ENCODE measurements around the gene PTRH1.

DNA sequence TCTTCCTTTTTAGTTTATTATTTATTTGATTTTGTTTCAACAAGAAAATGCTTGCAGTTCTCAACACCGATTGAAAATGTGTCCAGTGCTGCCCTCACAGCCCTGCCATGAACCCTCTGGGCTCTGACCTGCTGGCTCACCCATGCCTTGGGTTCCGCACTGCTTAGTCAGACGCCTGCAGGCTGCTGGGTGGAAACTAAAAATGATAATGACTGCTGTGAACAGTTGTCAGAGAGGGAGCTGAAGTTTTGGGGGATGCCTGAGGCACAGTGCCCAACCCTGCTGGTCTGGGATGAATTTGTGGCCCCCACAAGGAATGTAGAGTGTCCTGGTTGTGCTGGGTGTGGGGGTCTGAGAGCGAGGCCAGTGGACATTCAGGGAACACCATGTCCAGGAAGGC, 30.9 kb downstream of the PTRH1 start:
- TF ChIP-seq, protein P1, sequence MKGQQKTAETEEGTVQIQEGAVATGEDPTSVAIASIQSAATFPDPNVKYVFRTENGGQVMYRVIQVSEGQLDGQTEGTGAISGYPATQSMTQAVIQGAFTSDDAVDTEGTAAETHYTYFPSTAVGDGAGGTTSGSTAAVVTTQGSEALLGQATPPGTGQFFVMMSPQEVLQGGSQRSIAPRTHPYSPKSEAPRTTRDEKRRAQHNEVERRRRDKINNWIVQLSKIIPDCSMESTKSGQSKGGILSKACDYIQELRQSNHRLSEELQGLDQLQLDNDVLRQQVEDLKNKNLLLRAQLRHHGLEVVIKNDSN (IDR thresholded peaks at IDR 0.05; ENCODE audit: borderline replicate concordance, low read depth), result no peak
- TF ChIP-seq, protein P2, sequence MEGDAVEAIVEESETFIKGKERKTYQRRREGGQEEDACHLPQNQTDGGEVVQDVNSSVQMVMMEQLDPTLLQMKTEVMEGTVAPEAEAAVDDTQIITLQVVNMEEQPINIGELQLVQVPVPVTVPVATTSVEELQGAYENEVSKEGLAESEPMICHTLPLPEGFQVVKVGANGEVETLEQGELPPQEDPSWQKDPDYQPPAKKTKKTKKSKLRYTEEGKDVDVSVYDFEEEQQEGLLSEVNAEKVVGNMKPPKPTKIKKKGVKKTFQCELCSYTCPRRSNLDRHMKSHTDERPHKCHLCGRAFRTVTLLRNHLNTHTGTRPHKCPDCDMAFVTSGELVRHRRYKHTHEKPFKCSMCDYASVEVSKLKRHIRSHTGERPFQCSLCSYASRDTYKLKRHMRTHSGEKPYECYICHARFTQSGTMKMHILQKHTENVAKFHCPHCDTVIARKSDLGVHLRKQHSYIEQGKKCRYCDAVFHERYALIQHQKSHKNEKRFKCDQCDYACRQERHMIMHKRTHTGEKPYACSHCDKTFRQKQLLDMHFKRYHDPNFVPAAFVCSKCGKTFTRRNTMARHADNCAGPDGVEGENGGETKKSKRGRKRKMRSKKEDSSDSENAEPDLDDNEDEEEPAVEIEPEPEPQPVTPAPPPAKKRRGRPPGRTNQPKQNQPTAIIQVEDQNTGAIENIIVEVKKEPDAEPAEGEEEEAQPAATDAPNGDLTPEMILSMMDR (IDR thresholded peaks at IDR 0.05), result no peak
- TF ChIP-seq TAF1 (IDR thresholded peaks at IDR 0.05; ENCODE audit: borderline replicate concordance, low read depth, low read length) (no peak), JUND (IDR thresholded peaks at IDR 0.05) (no peak), NFIC (IDR thresholded peaks at IDR 0.05; ENCODE audit: borderline replicate concordance) (no peak), FOSL2 (IDR thresholded peaks at IDR 0.05; ENCODE audit: borderline replicate concordance, low read depth) (no peak)
- TF ChIP-seq, protein P3, sequence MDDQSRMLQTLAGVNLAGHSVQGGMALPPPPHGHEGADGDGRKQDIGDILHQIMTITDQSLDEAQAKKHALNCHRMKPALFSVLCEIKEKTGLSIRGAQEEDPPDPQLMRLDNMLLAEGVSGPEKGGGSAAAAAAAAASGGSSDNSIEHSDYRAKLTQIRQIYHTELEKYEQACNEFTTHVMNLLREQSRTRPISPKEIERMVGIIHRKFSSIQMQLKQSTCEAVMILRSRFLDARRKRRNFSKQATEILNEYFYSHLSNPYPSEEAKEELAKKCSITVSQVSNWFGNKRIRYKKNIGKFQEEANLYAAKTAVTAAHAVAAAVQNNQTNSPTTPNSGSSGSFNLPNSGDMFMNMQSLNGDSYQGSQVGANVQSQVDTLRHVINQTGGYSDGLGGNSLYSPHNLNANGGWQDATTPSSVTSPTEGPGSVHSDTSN (IDR thresholded peaks at IDR 0.05), result no peak
